ENCODE results near the gene PRDX6. TPM values are rescaled to one million over a fixed set of nuclear protein-coding genes. Genes with fewer than 3 reads are reported as not detected.
"Not testable (repeated sequence)": the region's sequence is repeated elsewhere in the genome, so short reads cannot be mapped to it uniquely, and the experiment has no call there.

The PRDX6 gene
- total RNA-seq, 1 donor from 2014 or later: 163 TPM

- H3K27me3 ChIP-seq: no peaks in the 10 kb centered on the region
- no peak overlapping the region for H3K27ac ChIP-seq
- H3K9me3 ChIP-seq: no peaks in the 10 kb centered on the region
- intact Hi-C loops (cut with DNase I): loop anchor here (5.0 to 10.0 kb wide), 3 partner anchors 302 to 1534 kb away; no protein-coding TSS in a partner anchor
- peaks cover 0 to 13% of the 10 kb centered on the region in 2 donors for H3K4me1 ChIP-seq
- TF ChIP-seq CTCF (IDR thresholded peaks at IDR 0.05): no peak
- no peak overlapping the region for H3K4me3 ChIP-seq
- DNase-seq (ENCODE audit: low spot score in 2 of 2): no peak
- H3K36me3 ChIP-seq: no peaks in the 10 kb centered on the region
These were observed 6.5 kb upstream of the PRDX6 start for GRCh38 chr1:173470608-173471007.

- TF ChIP-seq CTCF (IDR thresholded peaks at IDR 0.05): no peak
- H3K9me3 ChIP-seq: no peaks in the 10 kb centered on the region
- intact Hi-C loops (cut with DNase I): loop anchor here (5.0 to 10.0 kb wide), 3 partner anchors 299 to 1531 kb away; no protein-coding TSS in a partner anchor
- no peak for DNase-seq (ENCODE audit: low spot score in 2 of 2)
- H3K36me3 ChIP-seq: no peaks in the 10 kb centered on the region
- peak overlapping the region; percentile 84 to 90 for H3K27ac ChIP-seq
- peaks cover 2 to 22% of the 10 kb centered on the region in 2 donors for H3K4me1 ChIP-seq
- peak overlapping the region in 1 of 2 donors; percentile 5 for H3K4me3 ChIP-seq
- no peaks in the 10 kb centered on the region for H3K27me3 ChIP-seq
These were observed 3.5 kb upstream of the PRDX6 start for GRCh38 chr1:173473599-173474011.

- no peaks in the 10 kb centered on the region for H3K36me3 ChIP-seq
- intact Hi-C loops (cut with DNase I): loop anchor here (5.0 to 10.0 kb wide), 3 partner anchors 298 to 1531 kb away; no protein-coding TSS in a partner anchor
- peak overlapping the region; percentile 84 to 90 for H3K27ac ChIP-seq
- no peak for TF ChIP-seq CTCF (IDR thresholded peaks at IDR 0.05)
- DNase-seq (ENCODE audit: low spot score in 2 of 2): no peak
- H3K4me3 ChIP-seq: peak overlapping the region in 1 of 2 donors; percentile 5
- H3K9me3 ChIP-seq: no peaks in the 10 kb centered on the region
- peaks cover 9 to 28% of the 10 kb centered on the region in 2 donors for H3K4me1 ChIP-seq
- no peaks in the 10 kb centered on the region for H3K27me3 ChIP-seq
These were observed 2.9 kb upstream of the PRDX6 start for GRCh38 chr1:173474097-173474779.

- not testable (repeated sequence) for H3K27me3 ChIP-seq; DNase-seq (ENCODE audit: low spot score in 2 of 2); H3K9me3 ChIP-seq; H3K36me3 ChIP-seq
- Histone ChIP-seq H3K4me3 (peak overlapping the region; percentile 88 to 95), H3K27ac (peak overlapping the region; percentile 84 to 90), H3K4me1 (peaks cover 12 to 35% of the 10 kb centered on the region in 2 donors)
- intact Hi-C loops (cut with DNase I): loop anchor here (5.0 to 10.0 kb wide), 4 partner anchors 237 to 1530 kb away; partner anchors contain the start of gene KLHL20
These were observed 2.2 kb upstream of the PRDX6 start for GRCh38 chr1:173474780-173475421.

GRCh38 chr1:173475564-173476196, 1.5 kb upstream of the PRDX6 start:
- intact Hi-C loops (cut with DNase I): loop anchor here (2.0 to 10.0 kb wide), 4 partner anchors 237 to 1529 kb away; partner anchors contain the start of gene KLHL20
- H3K36me3 ChIP-seq: no peaks in the 10 kb centered on the region
- peaks cover 12 to 37% of the 10 kb centered on the region in 2 donors for H3K4me1 ChIP-seq
- TF ChIP-seq CTCF (IDR thresholded peaks at IDR 0.05): no peak
- H3K27me3 ChIP-seq: no peaks in the 10 kb centered on the region
- H3K9me3 ChIP-seq: no peaks in the 10 kb centered on the region
- peak overlapping the region; percentile 84 to 90 for H3K27ac ChIP-seq
- H3K4me3 ChIP-seq: peak overlapping the region; percentile 88 to 95
- DNase-seq (ENCODE audit: low spot score in 2 of 2): no peak

Data from ascending aorta (tissue), 2 donors.